Measurements from ENCODE around the gene BLOC1S4.

- TF ChIP-seq CTCF (IDR thresholded peaks at IDR 0.05) (no peak), POLR2A (IDR thresholded peaks at IDR 0.05) (no peak)
Observed at GRCh38 chr4:6751611-6752485, 35.9 kb downstream of the BLOC1S4 start.
